Large intestine (tissue), 12 donors: ENCODE measurements around the gene AAK1. TPM values are rescaled to one million over a fixed set of nuclear protein-coding genes. Genes with fewer than 3 reads are reported as not detected.

Source experiments
- DNase-seq, 2 donors: peaks; one replicate each; pipeline versions ENCODE4 v3.0.0 to v3.0.0-alpha.2; 2013
- H3K27ac ChIP-seq: one replicate; pipeline ENCODE4 v1.5.1; 2013; ENCODE audit warnings: low read length
- H3K27me3 ChIP-seq: 2 replicates; pipeline ENCODE4 v1.6.1; 2013; ENCODE audit warnings: low read length; ENCODE audit not compliant: control insufficient read depth, insufficient read depth
- H3K36me3 ChIP-seq: 2 replicates; pipeline ENCODE4 v1.6.1; 2013; ENCODE audit warnings: low read length; ENCODE audit not compliant: control insufficient read depth, insufficient read depth
- H3K4me1 ChIP-seq: one replicate; pipeline ENCODE4 v1.6.1; 2013; ENCODE audit warnings: low read length; ENCODE audit not compliant: control insufficient read depth, insufficient read depth
- H3K4me3 ChIP-seq: one replicate; pipeline ENCODE4 v1.5.1; 2013; ENCODE audit warnings: low read length
- H3K9me3 ChIP-seq: one replicate; pipeline ENCODE4 v1.6.1; 2013; ENCODE audit warnings: mild to moderate bottlenecking, low read depth, low read length, moderate library complexity; ENCODE audit not compliant: control insufficient read depth
- WGBS: methylation state at CpG from one replicate; pipeline ENCODE4 v1.1.5; 2013; ENCODE audit warnings: low lambda C conversion rate; ENCODE audit not compliant: insufficient coverage; 5-methylcytosine and 5-hydroxymethylcytosine counted together
- long read RNA-seq, 11 donors: transcript quantifications; one replicate each; lab custom pipeline, GENCODE V29; 2026
- polyA plus RNA-seq: library from polyadenylated mRNA; unstranded; fragments of 120-200 nt; gene quantifications from one replicate; pipeline ENCODE4 v1.2.1, GENCODE V29; 2013

AAK1 gene
- polyA plus RNA-seq: 18.6 TPM
- long read RNA-seq, donor 1, partial matches to known transcripts: 474 of 487 reads
- long read RNA-seq, donor 1, other reads (novel, unspliced or antisense): 10 of 487 reads
- long read RNA-seq, donor 2, transcript AAK1-208 (2 exons, 453 nt): major isoform, 5 of 1,122 reads
- long read RNA-seq, donor 2, partial matches to known transcripts: 764 of 1,122 reads
- long read RNA-seq, donor 2, other reads (novel, unspliced or antisense): 353 of 1,122 reads
- long read RNA-seq, donor 3: 0 reads
- long read RNA-seq, donor 4, partial matches to known transcripts: 205 of 229 reads
- long read RNA-seq, donor 4, other reads (novel, unspliced or antisense): 24 of 229 reads
- long read RNA-seq, donor 5, partial matches to known transcripts: 0 of 2 reads
- long read RNA-seq, donor 5, other reads (novel, unspliced or antisense): 0 of 2 reads
- long read RNA-seq, donor 6, full-length matches to known transcripts: 3 of 762 reads
- long read RNA-seq, donor 6, partial matches to known transcripts: 562 of 762 reads
- long read RNA-seq, donor 6, other reads (novel, unspliced or antisense): 197 of 762 reads
- long read RNA-seq, donor 7: 0 reads
- long read RNA-seq, donor 8, partial matches to known transcripts: 1,121 of 1,141 reads
- long read RNA-seq, donor 8, other reads (novel, unspliced or antisense): 20 of 1,141 reads
- long read RNA-seq, donor 9, partial matches to known transcripts: 489 of 717 reads
- long read RNA-seq, donor 9, other reads (novel, unspliced or antisense): 227 of 717 reads
- long read RNA-seq, donor 10, partial matches to known transcripts: 0 of 3 reads
- long read RNA-seq, donor 10, other reads (novel, unspliced or antisense): 0 of 3 reads
- long read RNA-seq, donor 11, partial matches to known transcripts: 345 of 497 reads
- long read RNA-seq, donor 11, other reads (novel, unspliced or antisense): 149 of 497 reads

GRCh38 chr2:69643602-69644505 lies at the start of gene AAK1:
Gene AAK1, minus strand, starts transcription at chr2:69643739. Its CDS starts 699 bp downstream, at chr2:69643040.
- peak within 1 kb of the TSS; percentile 94 for H3K4me3 ChIP-seq
- WGBS: no CpG with 5 or more reads among the region's 81 CpGs
- DNase-seq: peak; percentile 90 to 97
- H3K4me1 ChIP-seq: peaks cover 4% of the 10 kb centered on the region
- no peaks in the 10 kb centered on the region for H3K27me3 ChIP-seq
- H3K9me3 ChIP-seq: no peaks in the 10 kb centered on the region
- H3K36me3 ChIP-seq: no peaks in the 10 kb centered on the region
- peak within 1 kb of the TSS; percentile 97 for H3K27ac ChIP-seq

DNA sequence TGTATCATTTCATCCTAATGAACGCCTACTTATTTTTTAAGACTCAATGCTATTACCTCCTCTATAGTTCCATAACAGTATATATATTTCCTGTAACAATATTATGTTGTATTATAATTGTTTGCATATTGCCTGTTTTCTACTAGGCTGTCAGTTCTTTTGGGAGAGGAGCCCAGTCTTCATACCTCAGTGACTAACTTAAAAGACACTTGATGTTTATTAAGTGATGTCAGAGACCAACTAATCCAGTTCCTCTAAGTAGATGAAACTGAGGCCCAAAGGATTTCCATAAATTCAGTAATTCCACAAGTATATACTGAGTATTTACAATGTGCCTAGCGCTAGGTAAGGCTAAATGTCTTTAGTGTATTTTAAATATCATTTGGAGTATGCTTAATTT lies 48.9 kb upstream of the AAK1 start:
- Histone ChIP-seq H3K4me3 (no peak overlapping the region), H3K27ac (no peak overlapping the region), H3K27me3 (no peaks in the 10 kb centered on the region), H3K9me3 (no peaks in the 10 kb centered on the region), H3K4me1 (no peaks in the 10 kb centered on the region), H3K36me3 (no peaks in the 10 kb centered on the region)
- DNase-seq: no peak
- WGBS: 90% methylated on average over 2 of the region's 2 CpGs

- H3K27me3 ChIP-seq: no peaks in the 10 kb centered on the region
- no peak for DNase-seq
- WGBS: no CpG with 5 or more reads among the region's 2 CpGs
These were observed 46.4 kb upstream of the AAK1 start for GRCh38 chr2:69689969-69690368.

GRCh38 chr2:69689466-69689865 lies 45.9 kb upstream of the AAK1 start:
- no peaks in the 10 kb centered on the region for H3K9me3 ChIP-seq
- no peak overlapping the region for H3K27ac ChIP-seq
- no peak for DNase-seq
- H3K27me3 ChIP-seq: no peaks in the 10 kb centered on the region
- H3K4me3 ChIP-seq: no peak overlapping the region
- H3K4me1 ChIP-seq: no peaks in the 10 kb centered on the region
- no CpG with 5 or more reads among the region's 3 CpGs for WGBS
- no peaks in the 10 kb centered on the region for H3K36me3 ChIP-seq

More at GRCh38 chr2:69689969-69690368, 46.4 kb upstream of the AAK1 start:
- Histone ChIP-seq H3K9me3 (no peaks in the 10 kb centered on the region), H3K36me3 (no peaks in the 10 kb centered on the region), H3K4me1 (no peaks in the 10 kb centered on the region), H3K27ac (no peak overlapping the region), H3K4me3 (no peak overlapping the region)

- Histone ChIP-seq H3K27ac (no peak overlapping the region), H3K4me1 (no peaks in the 10 kb centered on the region), H3K36me3 (no peaks in the 10 kb centered on the region), H3K27me3 (no peaks in the 10 kb centered on the region), H3K4me3 (no peak overlapping the region), H3K9me3 (no peaks in the 10 kb centered on the region)
- WGBS: 96% methylated on average over 3 of the region's 7 CpGs
- DNase-seq: no peak
These were observed 44.6 kb upstream of the AAK1 start for GRCh38 chr2:69687971-69688611.

- DNase-seq: peak in 1 of 2 donors; percentile 8
- Histone ChIP-seq H3K27ac (no peak overlapping the region), H3K9me3 (no peaks in the 10 kb centered on the region), H3K4me1 (no peaks in the 10 kb centered on the region), H3K36me3 (no peaks in the 10 kb centered on the region), H3K27me3 (no peaks in the 10 kb centered on the region), H3K4me3 (no peak overlapping the region)
- WGBS: no CpG with 5 or more reads among the region's 5 CpGs
These were observed 43.3 kb upstream of the AAK1 start for GRCh38 chr2:69686813-69687212.

GRCh38 chr2:69685321-69686048 lies 41.9 kb upstream of the AAK1 start:
- 100% methylated on average over 1 of the region's 5 CpGs for WGBS
- Histone ChIP-seq H3K4me1 (no peaks in the 10 kb centered on the region), H3K9me3 (no peaks in the 10 kb centered on the region), H3K27me3 (no peaks in the 10 kb centered on the region), H3K4me3 (no peak overlapping the region), H3K36me3 (no peaks in the 10 kb centered on the region), H3K27ac (no peak overlapping the region)
- no peak for DNase-seq

GRCh38 chr2:69683170-69683971 lies 39.8 kb upstream of the AAK1 start:
- H3K36me3 ChIP-seq: no peaks in the 10 kb centered on the region
- no peaks in the 10 kb centered on the region for H3K9me3 ChIP-seq
- 80% methylated on average over 1 of the region's 5 CpGs for WGBS
- DNase-seq: peak; percentile 27 to 47
- no peak overlapping the region for H3K4me3 ChIP-seq
- H3K27ac ChIP-seq: peak overlapping the region; percentile 10
- no peaks in the 10 kb centered on the region for H3K27me3 ChIP-seq
- no peaks in the 10 kb centered on the region for H3K4me1 ChIP-seq
